ENCODE data around the gene ATP8B4. TPM values are rescaled to one million over a fixed set of nuclear protein-coding genes. Genes with fewer than 3 reads are reported as not detected.

The ATP8B4 gene
- total RNA-seq, 1 donor from 2014 or later = 45.8 TPM

DNA sequence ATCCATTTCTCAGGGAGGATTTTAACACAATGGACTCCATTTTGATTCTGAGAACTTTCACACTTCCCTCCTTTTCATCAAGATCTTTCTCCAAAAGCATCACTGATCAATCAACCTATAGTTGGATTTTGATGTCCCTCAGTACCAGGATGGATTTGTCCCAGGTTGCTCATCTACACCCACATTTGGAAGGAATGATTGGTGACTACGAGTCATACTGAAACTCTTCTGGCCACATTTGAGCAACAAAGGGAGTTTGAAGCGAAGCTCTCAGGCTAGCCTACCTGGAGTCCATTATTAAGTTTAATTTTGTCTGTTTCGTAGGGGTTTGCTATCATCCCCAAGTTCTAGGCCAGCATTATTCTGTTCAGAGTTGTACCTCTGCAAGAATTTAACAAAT is 31.3 kb upstream of the ATP8B4 start:
- Mint-ChIP-seq H3K4me1 (ENCODE audit: unreplicated experiment) (peaks cover 8% of the 10 kb centered on the region), H3K27ac (ENCODE audit: unreplicated experiment) (no peak overlapping the region), H3K36me3 (ENCODE audit: low read depth, unreplicated experiment) (no peaks in the 10 kb centered on the region), H3K27me3 (ENCODE audit: unreplicated experiment) (no peaks in the 10 kb centered on the region), H3K4me3 (ENCODE audit: unreplicated experiment) (no peak overlapping the region), H3K9me3 (ENCODE audit: unreplicated experiment) (no peaks in the 10 kb centered on the region)
- TF ChIP-seq CTCF (IDR thresholded peaks at IDR 0.05; ENCODE audit: unreplicated experiment) = no peak
- no peak for DNase-seq (ENCODE audit: low spot score)

GRCh38 chr15:50149090-50149489 is 30.1 kb upstream of the ATP8B4 start:
- Mint-ChIP-seq H3K36me3 (ENCODE audit: low read depth, unreplicated experiment) (no peaks in the 10 kb centered on the region), H3K9me3 (ENCODE audit: unreplicated experiment) (no peaks in the 10 kb centered on the region), H3K4me3 (ENCODE audit: unreplicated experiment) (no peak overlapping the region), H3K4me1 (ENCODE audit: unreplicated experiment) (peaks cover 8% of the 10 kb centered on the region), H3K27me3 (ENCODE audit: unreplicated experiment) (no peaks in the 10 kb centered on the region), H3K27ac (ENCODE audit: unreplicated experiment) (no peak overlapping the region)
- DNase-seq (ENCODE audit: low spot score) = no peak
- TF ChIP-seq CTCF (IDR thresholded peaks at IDR 0.05; ENCODE audit: unreplicated experiment) = no peak

- peak; percentile 54 for DNase-seq (ENCODE audit: low spot score)
- Mint-ChIP-seq H3K27me3 (ENCODE audit: unreplicated experiment) (no peaks in the 10 kb centered on the region), H3K4me1 (ENCODE audit: unreplicated experiment) (peaks cover 8% of the 10 kb centered on the region), H3K9me3 (ENCODE audit: unreplicated experiment) (no peaks in the 10 kb centered on the region), H3K36me3 (ENCODE audit: low read depth, unreplicated experiment) (no peaks in the 10 kb centered on the region), H3K4me3 (ENCODE audit: unreplicated experiment) (no peak overlapping the region), H3K27ac (ENCODE audit: unreplicated experiment) (no peak overlapping the region)
- peak; percentile 40 for TF ChIP-seq CTCF (IDR thresholded peaks at IDR 0.05; ENCODE audit: unreplicated experiment)
Measured at GRCh38 chr15:50148362-50148963, 29.4 kb upstream of the ATP8B4 start.

GRCh38 chr15:50146632-50147031 is 27.6 kb upstream of the ATP8B4 start:
- Mint-ChIP-seq H3K4me1 (ENCODE audit: unreplicated experiment) (peaks cover 10% of the 10 kb centered on the region), H3K27me3 (ENCODE audit: unreplicated experiment) (no peaks in the 10 kb centered on the region), H3K9me3 (ENCODE audit: unreplicated experiment) (no peaks in the 10 kb centered on the region), H3K27ac (ENCODE audit: unreplicated experiment) (peak overlapping the region; percentile 26), H3K36me3 (ENCODE audit: low read depth, unreplicated experiment) (no peaks in the 10 kb centered on the region), H3K4me3 (ENCODE audit: unreplicated experiment) (no peak overlapping the region)
- DNase-seq (ENCODE audit: low spot score) = no peak
- TF ChIP-seq CTCF (IDR thresholded peaks at IDR 0.05; ENCODE audit: unreplicated experiment) = no peak

DNA sequence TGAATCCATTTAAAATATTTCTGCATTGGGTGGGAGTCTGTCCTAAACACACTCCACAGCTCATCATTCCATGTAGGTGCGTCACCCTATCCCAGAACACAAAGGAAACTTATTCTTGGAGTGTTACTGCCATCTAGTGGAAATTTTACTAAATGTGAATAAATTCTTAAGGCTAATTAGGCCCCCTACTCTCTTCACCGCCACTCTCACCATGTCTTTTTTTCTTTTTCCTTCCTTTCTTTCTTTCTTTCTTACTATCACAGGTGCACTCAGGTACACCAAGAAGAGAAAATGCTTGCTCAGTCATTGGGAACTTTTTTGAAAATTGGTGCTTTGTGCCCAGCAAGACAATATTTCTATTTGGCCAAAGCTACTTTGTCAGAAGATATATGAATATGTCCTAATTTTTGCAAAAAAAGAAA is 26.4 kb upstream of the ATP8B4 start:
- no peak for DNase-seq (ENCODE audit: low spot score)
- Mint-ChIP-seq H3K9me3 (ENCODE audit: unreplicated experiment) (no peaks in the 10 kb centered on the region), H3K36me3 (ENCODE audit: low read depth, unreplicated experiment) (no peaks in the 10 kb centered on the region), H3K4me3 (ENCODE audit: unreplicated experiment) (no peak overlapping the region), H3K27ac (ENCODE audit: unreplicated experiment) (no peak overlapping the region), H3K4me1 (ENCODE audit: unreplicated experiment) (peaks cover 20% of the 10 kb centered on the region), H3K27me3 (ENCODE audit: unreplicated experiment) (no peaks in the 10 kb centered on the region)
- peak; percentile 63 for TF ChIP-seq CTCF (IDR thresholded peaks at IDR 0.05; ENCODE audit: unreplicated experiment)
